HCT116 (cell line): ENCODE measurements around the gene PRRG4. TPM values are rescaled to one million over a fixed set of nuclear protein-coding genes. Genes with fewer than 3 reads are reported as not detected.

Source experiments
- ATAC-seq: fragments of 200-7000 bp; cut with Tn5 transposase; 2 replicates; pipeline ENCODE4 v1.9.1; 2020; ENCODE audit warnings: mild to moderate bottlenecking, moderate library complexity
- BruUV-seq: library from RNA; stranded (reverse); fragments of 400-500 nt; replicated peaks from 2 replicates; lab custom pipeline; 2021; lab: Mats Ljungman, UMichigan
- CTCF ChIA-PET: fragments of 300-600 bp; sonication (Branson Sonifier 250); formaldehyde crosslinking; loops from one replicate; lab custom pipeline; 2021; ENCODE audit warnings: antibody characterized with exemption; lab: Charles Lee
- POLR2A ChIA-PET: fragments of 300-600, 350-600 bp; sonication (Branson Sonifier 250); formaldehyde crosslinking; loops from one replicate; lab custom pipeline; 2021; ENCODE audit warnings: antibody characterized with exemption; lab: Charles Lee
- RAD21 ChIA-PET, 2 experiments: fragments of 300-600 bp; sonication (Branson Sonifier 250); formaldehyde crosslinking; loops; one replicate each; lab custom pipeline; 2023; ENCODE audit warnings: low total read pairs in 2 of 2; ENCODE audit not compliant: uncharacterized antibody in 2 of 2, unreplicated experiment in 2 of 2, low non-redundant PET in 1 of 2; lab: Charles Lee
- DNase-seq: peaks from one replicate; pipeline ENCODE4 v3.0.0-alpha.2; 2010; ENCODE audit warnings: low read depth, low spot score
- H2AFZ ChIP-seq: fragments of 200-600 bp; shearing (Covaris generic), sonication (generic); 2 replicates; pipeline ENCODE4 v1.6.1; 2017; ENCODE audit warnings: low read depth, mixed run types, mixed read lengths, antibody characterized with exemption, low read length; ENCODE audit not compliant: poor library complexity, severe bottlenecking
- H3K27ac ChIP-seq: 2 replicates; pipeline ENCODE4 v1.5.1; 2012; ENCODE audit warnings: low read depth, low read length
- H3K27me3 ChIP-seq: fragments of 200-600 bp; sonication (generic); 2 replicates; pipeline ENCODE4 v1.6.1; 2016; ENCODE audit warnings: mixed run types, low read length, mixed read lengths; ENCODE audit not compliant: insufficient read depth
- H3K36me3 ChIP-seq, 2 experiments: fragments of 200-500 bp in 1 of 2; fragments of 200-600 bp in 1 of 2; sonication (Bioruptor generic) in 1 of 2; sonication (generic) in 1 of 2; 2 replicates each; pipeline versions ENCODE4 v1.5.1 to v1.6.1; 2014 to 2016; ENCODE audit warnings: low read length in 2 of 2, inconsistent platforms in 1 of 2, mixed read lengths in 1 of 2, mixed run types in 1 of 2; ENCODE audit not compliant: insufficient read depth in 2 of 2, control insufficient read depth in 1 of 2
- H3K4me1 ChIP-seq, 2 experiments: fragments of 200-600 bp in 1 of 2; sonication (generic) in 1 of 2; 2 replicates each; pipeline versions ENCODE4 v1.5.1 to v1.6.1; 2012 to 2017; ENCODE audit warnings: low read length in 2 of 2, inconsistent platforms in 1 of 2, mild to moderate bottlenecking in 1 of 2, mixed read lengths in 1 of 2, mixed run types in 1 of 2, moderate library complexity in 1 of 2; ENCODE audit not compliant: insufficient read depth in 2 of 2, control insufficient read depth in 1 of 2
- H3K4me2 ChIP-seq: fragments of 200-600 bp; sonication (generic); 2 replicates; pipeline ENCODE4 v1.6.1; 2017; ENCODE audit warnings: mixed run types, low read length, mixed read lengths
- H3K4me3 ChIP-seq, 2 experiments: fragments of 200-600 bp in 1 of 2; sonication (generic) in 1 of 2; replicated peaks in 1 of 2; 2 replicates each; pipeline ENCODE4 v1.5.1; 2011 to 2016; ENCODE audit warnings: low read length in 2 of 2, control low read depth in 1 of 2, low read depth in 1 of 2, mild to moderate bottlenecking in 1 of 2, mixed read lengths in 1 of 2, mixed run types in 1 of 2
- H3K79me2 ChIP-seq: fragments of 200-600 bp; sonication (generic); 2 replicates; pipeline ENCODE4 v1.6.1; 2017; ENCODE audit warnings: mild to moderate bottlenecking, mixed run types, low read length, moderate library complexity, mixed read lengths; ENCODE audit not compliant: insufficient read depth
- H3K9ac ChIP-seq: fragments of 200-600 bp; sonication (generic); 2 replicates; pipeline ENCODE4 v1.6.1; 2016; ENCODE audit warnings: low read length, mixed read lengths
- H3K9me2 ChIP-seq: fragments of 200-600 bp; sonication (generic), shearing (Covaris generic); 2 replicates; pipeline ENCODE4 v1.6.1; 2017; ENCODE audit warnings: mixed run types, mild to moderate bottlenecking, moderate library complexity; ENCODE audit not compliant: insufficient read depth
- H3K9me3 ChIP-seq, 2 experiments: fragments of 200-500 bp in 1 of 2; fragments of 200-600 bp in 1 of 2; sonication (Bioruptor generic) in 1 of 2; sonication (generic) in 1 of 2; 2 replicates each; pipeline ENCODE4 v1.6.1; 2014 to 2017; ENCODE audit warnings: low read length in 2 of 2, mixed read lengths in 2 of 2, inconsistent platforms in 1 of 2, low read depth in 1 of 2, mild to moderate bottlenecking in 1 of 2, mixed run types in 1 of 2, moderate library complexity in 1 of 2; ENCODE audit not compliant: control insufficient read depth in 1 of 2, insufficient read depth in 1 of 2
- H4K20me1 ChIP-seq: fragments of 200-600 bp; sonication (generic), shearing (Covaris generic); 2 replicates; pipeline ENCODE4 v1.6.1; 2017; ENCODE audit warnings: mixed run types, mild to moderate bottlenecking, moderate library complexity; ENCODE audit not compliant: insufficient read depth
- CBX3 ChIP-seq: IDR thresholded peaks from 2 replicates; pipeline ENCODE4 v1.6.1; 2012; ENCODE audit warnings: low read depth
- CEBPB ChIP-seq: IDR thresholded peaks from 2 replicates; pipeline ENCODE4 v1.6.1; 2012; ENCODE audit warnings: low read depth
- ELF1 ChIP-seq: IDR thresholded peaks from 2 replicates; pipeline ENCODE4 v1.6.1; 2012; ENCODE audit warnings: low read depth, borderline replicate concordance
- EZH2 ChIP-seq: fragments of 200-600 bp; sonication (generic); IDR thresholded peaks from 2 replicates; pipeline ENCODE4 v1.6.1; 2017; ENCODE audit warnings: antibody characterized with exemption, mixed run types
- MAX ChIP-seq: IDR thresholded peaks from 2 replicates; pipeline ENCODE4 v1.6.1; 2012
- POLR2A ChIP-seq: IDR thresholded peaks from 2 replicates; pipeline ENCODE4 v1.7.0; 2011; ENCODE audit warnings: borderline replicate concordance; ENCODE audit not compliant: insufficient read depth, insufficient read length; ENCODE audit errors: extremely low read depth
- POLR2AphosphoS5 ChIP-seq: IDR thresholded peaks from 2 replicates; pipeline ENCODE4 v1.6.1; 2011; ENCODE audit warnings: mild to moderate bottlenecking, low read depth, low read length, moderate library complexity
- REST ChIP-seq: IDR thresholded peaks from 2 replicates; pipeline ENCODE4 v1.6.1; 2012; ENCODE audit warnings: low read depth
- SIN3A ChIP-seq: IDR thresholded peaks from 2 replicates; pipeline ENCODE4 v1.6.1; 2012; ENCODE audit warnings: low read depth
- SP1 ChIP-seq: IDR thresholded peaks from 2 replicates; pipeline ENCODE4 v1.6.1; 2012; ENCODE audit warnings: low read depth
- SRF ChIP-seq: IDR thresholded peaks from 2 replicates; pipeline ENCODE4 v1.6.1; 2012; ENCODE audit warnings: low read depth
- YY1 ChIP-seq: IDR thresholded peaks from 2 replicates; pipeline ENCODE4 v1.6.1; 2011; ENCODE audit warnings: low read length, low read depth, moderate library complexity, mild to moderate bottlenecking; ENCODE audit not compliant: insufficient replicate concordance; ENCODE audit errors: extremely low read depth
- ZFX ChIP-seq: fragments of 450-650 bp; IDR thresholded peaks from 2 replicates; pipeline ENCODE4 v1.6.1; 2017
- ZNF274 ChIP-seq: fragments of 200-500 bp; sonication (Bioruptor generic); IDR thresholded peaks from 2 replicates; pipeline ENCODE4 v1.6.1; 2014; ENCODE audit warnings: mild to moderate bottlenecking, low read depth, low read length, inconsistent platforms
- intact Hi-C: fragments of 100-400 bp; cut with micrococcal nuclease; formaldehyde crosslinking; loops from 2 replicates; pipeline ENCODE4 v1.10.0; 2022
- total RNA-seq: library from RNA; stranded (reverse); gene quantifications from one replicate; pipeline ENCODE4 v1.2.1, GENCODE V29; 2021; ENCODE audit not compliant: unreplicated experiment

PRRG4 gene
- total RNA-seq, 1 experiment from 2014 or later, result 5.4 TPM

- ChIA-PET POLR2A (interaction anchor here (0.8 to 1.0 kb wide), 2 partner anchors 14 to 122 kb away, joined by 3 read pairs; partner anchors contain the start of gene DEPDC7), CTCF (interaction anchor here (1.1 to 1.8 kb wide), 4 partner anchors 8 to 167 kb away, joined by 3 to 7 read pairs (median 4); no protein-coding TSS in a partner anchor), RAD21 (no interaction called here)
- DNase-seq, result peak; percentile 88
- TF ChIP-seq MAX (peak; percentile 63), SP1 (peak; percentile 43; the same call in 1 of the 2 replicates), POLR2AphosphoS5 (peak; percentile 90), CEBPB (peak; percentile 51; the same call in 1 of the 2 replicates), YY1 (no peak), SIN3A (peak; percentile 82), CBX3 (0 out of 2 replicates have a peak, but pooled peaks have one; percentile 64), ZFX (no peak), REST (no peak), ZNF274 (no peak), SRF (0 out of 2 replicates have a peak, but pooled peaks have one; percentile 32), POLR2A (peak; percentile 84), EZH2 (no peak), ELF1 (no peak)
- TSS peak; percentile 55 for BruUV-seq
- Histone ChIP-seq H3K79me2 (peaks cover 62% of the 10 kb centered on the region), H3K9me3 (no peaks in the 10 kb centered on the region), H3K9me2 (no peaks in the 10 kb centered on the region), H3K4me1 (peaks cover 0 to 19% of the 10 kb centered on the region in 2 experiments; a peak in 3 of 4 replicates), H3K4me3 (peak overlapping the region; percentile 85 to 91), H2AFZ (no peak overlapping the region), H3K27me3 (no peaks in the 10 kb centered on the region), H3K4me2 (peak overlapping the region; percentile 85), H3K36me3 (0 out of 4 replicates have a peak, but pooled peaks cover 2 to 3% of the 10 kb centered on the region in 2 experiments), H3K9ac (peak overlapping the region; percentile 98), H3K27ac (peak overlapping the region; percentile 86), H4K20me1 (peaks cover 3% of the 10 kb centered on the region)
- intact Hi-C loops, result no loop called here
- ATAC-seq, result peak; percentile 67
These were observed 64.6 kb downstream of the PRRG4 start for GRCh38 chr11:32894149-32894827.
